HG02763 (cell line): ENCODE measurements around the gene RPS2.
"Not testable (repeated sequence)": the region's sequence is repeated elsewhere in the genome, so short reads cannot be mapped to it uniquely, and the experiment has no call there.

Source experiments
- ATAC-seq: cut with Tn5 transposase; IDR thresholded peaks from one replicate; pipeline ENCODE4 v1.9.1; 2021; ENCODE audit warnings: mild to moderate bottlenecking, moderate library complexity; ENCODE audit not compliant: unreplicated experiment

RPS2 gene

DNA sequence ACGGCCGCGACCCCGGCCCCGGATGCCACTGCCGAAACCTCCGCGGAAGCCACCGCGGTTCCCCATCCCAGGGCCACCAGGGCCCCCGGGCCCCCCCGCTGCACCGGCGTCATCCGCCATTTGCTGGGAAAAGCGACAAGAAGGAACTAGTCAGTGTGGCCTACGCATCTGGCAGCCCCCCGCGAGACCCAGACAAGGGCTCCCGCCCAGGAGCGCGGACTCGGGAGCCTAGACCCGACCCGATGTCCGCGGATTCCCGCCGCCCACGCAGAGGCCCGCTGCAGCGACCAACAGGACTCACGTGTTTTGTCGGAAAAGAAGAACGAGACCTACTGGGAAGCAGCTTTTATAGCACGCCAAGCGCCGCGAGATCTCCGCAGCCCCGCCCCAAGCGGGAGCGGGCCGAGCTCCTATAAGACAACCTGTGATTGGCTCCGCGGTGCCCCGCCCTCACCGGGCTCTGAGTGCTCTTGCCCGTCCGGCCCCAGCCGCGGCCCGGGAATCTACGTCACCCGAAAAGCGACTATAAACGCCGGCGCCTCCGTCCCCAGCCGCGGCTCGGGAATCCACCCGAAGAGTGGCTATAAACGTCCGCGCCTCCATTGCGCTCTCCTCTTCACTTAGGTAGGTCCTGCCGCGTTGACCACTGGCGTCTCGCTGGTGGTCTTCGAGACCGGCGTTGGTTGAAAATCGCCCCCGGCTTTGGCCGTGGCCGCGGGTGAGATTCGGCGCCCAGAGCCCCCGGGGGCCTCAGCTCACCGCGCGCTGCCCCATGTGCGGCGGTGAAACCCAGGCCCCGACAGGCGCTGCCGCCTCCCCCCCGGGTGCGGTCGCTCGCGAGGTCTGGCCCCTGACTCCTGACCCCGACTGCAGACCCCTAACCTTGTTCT lies at the start of gene RPS2:
RPS2 (minus strand) TSS at position 321 of the 890 bp plus-strand sequence; CDS start at position 120, 201 bp downstream.
- peak; percentile 73 for ATAC-seq

DNA sequence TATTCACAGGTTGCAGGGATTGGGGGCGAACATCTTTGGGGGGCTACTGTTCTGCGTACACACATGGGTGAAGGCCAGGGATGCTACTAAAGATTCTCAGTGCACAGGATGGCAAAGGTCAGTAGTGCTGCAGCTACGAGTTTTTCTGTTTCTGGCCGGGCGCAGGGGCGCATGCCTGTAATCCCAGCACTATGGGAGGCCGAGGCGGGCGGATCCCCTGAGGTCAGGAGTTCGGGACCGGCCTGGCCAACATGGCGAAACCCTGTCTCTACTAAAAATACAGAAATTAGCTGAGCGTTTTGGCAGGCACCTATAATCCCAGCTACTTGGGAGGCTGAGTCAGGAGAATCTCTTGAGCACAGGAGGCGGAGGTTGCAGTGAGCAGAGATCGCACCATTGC lies 48.9 kb upstream of the RPS2 start:
- no peak for ATAC-seq

DNA sequence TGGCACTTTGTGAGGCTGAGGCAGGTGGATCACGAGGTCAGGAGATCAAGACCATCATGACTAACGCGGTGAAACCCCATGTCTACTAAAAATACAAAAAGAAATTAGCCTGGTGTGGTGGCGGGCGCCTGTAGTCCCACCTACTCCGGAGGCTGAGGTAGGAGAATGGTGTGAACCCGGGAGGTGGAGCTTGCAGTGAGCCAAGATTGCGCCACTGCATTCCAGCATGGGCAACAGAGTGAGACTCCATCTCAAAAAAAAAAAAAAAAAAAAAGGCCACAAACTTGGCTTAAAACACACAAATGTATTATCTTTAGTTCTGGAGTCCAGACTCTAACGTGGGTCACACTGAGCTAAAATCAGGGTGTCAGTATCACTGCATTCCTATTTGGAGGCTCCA lies 47.1 kb upstream of the RPS2 start:
- ATAC-seq = not testable (repeated sequence)

DNA sequence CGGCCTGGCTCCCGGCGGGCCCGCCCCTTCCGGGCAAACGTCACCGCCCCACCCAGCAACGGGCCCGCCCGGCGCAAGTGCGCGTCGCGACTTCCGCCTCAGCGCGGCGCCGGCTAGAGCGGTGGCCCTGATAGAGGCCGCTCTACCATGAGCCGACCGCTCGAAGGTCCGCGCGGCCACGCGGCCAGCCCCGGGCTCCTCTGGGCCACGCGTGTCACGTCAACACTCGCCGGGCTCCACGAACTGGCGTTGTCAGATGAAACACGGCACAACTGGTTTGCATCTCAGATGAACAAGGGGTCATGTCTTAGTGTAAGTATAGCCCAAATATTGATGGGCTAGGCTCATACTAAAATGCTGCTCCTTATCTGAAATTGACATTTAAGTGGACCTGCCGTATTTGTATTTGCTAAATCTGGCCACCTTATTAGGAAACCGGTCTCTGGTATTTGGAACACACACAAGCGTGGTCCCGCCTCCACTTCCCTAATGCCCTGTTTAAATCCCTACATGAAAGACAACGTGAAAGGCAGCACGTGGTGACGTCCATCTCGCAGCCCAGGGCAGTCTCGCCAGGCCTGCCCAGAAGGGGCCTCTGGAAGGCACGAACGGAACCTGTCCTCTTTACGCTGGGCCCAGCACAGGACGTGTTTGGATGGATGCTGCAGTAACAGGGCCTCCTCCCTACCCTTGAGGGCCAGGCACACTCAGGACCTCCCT lies 45.3 kb upstream of the RPS2 start, which contains the start of gene ZNF598:
ZNF598 (minus strand) TSS at position 31 of the 720 bp plus-strand sequence.
- peak; percentile 87 for ATAC-seq

DNA sequence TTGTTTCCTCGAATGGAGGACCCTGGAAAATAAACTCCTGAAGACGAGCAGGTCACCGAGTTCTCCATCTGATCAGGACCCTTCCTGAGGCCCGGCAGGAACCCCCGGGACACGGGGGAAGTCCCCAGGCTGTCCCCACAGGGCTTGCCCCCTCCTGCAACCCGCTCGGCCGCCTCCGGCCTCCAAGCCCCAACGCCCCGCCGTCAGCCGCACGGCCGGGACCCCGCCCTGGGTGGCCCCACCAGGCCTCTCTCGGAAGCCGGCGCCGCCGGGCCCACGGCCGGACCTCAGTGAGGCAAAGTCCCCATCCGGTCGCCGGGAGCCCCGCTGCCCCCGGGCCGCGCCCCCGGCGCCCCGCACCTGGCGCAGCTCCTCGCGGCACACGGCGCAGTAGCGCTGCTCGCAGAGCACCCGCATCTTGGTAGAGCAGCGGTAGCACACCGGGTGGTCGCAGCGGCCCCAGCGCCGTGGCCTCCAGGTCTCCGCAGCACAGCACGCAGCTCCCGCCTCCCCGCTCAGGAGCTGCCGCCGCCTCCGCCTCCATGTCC lies 44.6 kb upstream of the RPS2 start:
- ATAC-seq = peak; percentile 34

DNA sequence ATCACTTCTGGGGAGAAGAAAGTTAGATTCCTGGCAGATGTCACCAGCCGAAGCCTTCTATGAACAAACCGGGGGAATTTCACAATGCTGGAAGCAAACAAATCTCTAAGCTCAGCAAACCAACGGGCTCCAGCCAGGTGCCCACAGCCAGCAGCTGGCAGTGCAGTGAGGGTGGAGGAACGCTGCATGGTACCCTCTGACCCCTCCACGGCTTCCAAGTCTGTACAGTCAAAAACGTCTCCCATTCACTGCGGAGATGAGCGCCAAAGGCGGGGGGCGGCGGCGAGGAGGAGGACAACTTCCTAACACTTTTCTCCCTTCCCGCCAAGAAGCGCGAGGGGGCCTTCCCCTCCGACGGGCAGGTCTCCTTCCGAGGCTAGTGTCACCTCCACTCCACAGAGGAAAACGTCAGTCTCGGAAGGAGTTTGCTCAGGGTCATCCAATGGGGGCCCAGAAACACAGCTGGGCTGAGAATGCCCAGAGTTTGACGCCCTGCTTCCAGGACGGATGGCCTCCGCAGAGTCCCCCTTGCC lies 44.1 kb upstream of the RPS2 start:
- peak; percentile 1 for ATAC-seq

DNA sequence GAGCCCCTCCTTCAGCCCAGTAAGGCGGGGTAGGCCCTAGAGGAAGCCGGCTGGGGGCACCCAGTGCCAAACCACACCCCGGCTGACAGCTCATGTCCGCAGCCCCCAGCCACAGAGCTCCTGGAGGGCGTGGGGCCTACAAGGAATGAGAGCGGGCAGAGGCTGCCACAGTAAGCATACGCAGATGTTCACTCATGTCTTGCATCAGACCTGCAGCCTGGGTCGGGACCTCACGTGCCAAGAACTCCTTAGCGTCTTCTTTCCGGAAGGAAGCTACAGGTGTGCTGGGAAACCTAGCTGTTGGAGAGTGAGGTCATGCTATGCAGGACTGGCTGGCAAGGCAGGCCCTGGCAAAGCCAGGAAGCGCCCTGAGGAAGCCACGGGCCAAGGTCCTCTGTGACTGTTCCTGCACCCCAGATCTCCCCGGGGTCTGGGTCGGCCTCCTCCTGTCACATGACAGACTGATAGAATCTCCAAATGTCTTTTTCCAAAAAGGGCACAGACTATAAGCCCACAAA lies 43.4 kb upstream of the RPS2 start:
- ATAC-seq = no peak

DNA sequence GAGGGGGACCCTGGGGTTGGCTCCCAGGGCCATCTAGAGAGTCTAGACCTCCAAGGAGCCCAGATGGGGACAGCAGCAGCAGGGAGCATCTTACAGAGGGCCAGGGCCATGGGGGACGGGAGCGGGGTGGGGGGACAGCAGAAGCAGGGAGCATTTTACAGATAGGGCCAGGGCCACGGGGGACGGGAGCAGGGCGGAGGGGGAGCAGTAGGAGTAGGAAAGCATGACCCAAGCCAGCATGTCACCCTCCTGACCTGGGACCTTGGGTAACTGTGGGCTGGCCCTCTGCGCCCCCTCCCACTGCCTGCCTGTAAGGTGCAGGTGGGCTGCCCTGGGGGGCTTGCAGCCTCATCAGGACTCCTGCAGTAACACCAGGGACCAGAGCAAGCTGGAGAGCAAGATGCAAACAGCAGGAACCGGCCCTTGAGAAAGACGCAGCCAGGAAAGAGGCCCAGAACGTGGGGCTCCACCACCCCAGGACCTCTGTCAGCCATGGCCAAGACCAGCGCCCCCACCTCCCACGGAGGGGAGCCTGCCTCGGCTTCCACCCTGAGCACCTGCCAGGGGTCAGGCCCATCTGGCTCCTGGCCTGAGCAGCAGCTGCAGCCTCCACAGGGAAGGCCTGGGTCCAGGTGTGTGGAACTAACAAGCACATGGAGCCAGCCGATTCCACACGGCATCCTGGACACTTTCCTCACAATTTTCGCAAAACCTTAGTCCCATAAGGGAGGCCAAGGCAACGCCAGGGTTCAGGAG lies 42.6 kb upstream of the RPS2 start:
- ATAC-seq = no peak

DNA sequence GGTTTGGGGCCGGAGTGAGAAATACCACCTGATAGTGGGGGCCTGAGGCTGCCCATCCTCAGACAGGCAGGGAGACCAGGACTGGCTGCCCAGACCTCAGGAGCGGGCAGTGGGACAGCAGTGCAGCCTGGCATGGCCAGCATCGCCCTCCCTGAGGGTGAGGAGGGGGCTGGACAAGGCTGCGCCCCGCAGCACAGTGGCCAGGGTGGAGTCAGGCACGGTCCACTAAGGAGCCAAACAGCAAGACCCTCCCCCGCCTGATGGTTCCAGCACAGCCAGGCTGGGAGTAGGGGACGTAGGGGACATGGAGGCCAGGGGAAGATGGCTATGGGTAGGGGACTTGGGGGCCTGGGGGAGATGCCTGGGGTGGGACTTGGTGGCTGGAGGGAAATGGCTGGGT lies 41.7 kb upstream of the RPS2 start:
- no peak for ATAC-seq

DNA sequence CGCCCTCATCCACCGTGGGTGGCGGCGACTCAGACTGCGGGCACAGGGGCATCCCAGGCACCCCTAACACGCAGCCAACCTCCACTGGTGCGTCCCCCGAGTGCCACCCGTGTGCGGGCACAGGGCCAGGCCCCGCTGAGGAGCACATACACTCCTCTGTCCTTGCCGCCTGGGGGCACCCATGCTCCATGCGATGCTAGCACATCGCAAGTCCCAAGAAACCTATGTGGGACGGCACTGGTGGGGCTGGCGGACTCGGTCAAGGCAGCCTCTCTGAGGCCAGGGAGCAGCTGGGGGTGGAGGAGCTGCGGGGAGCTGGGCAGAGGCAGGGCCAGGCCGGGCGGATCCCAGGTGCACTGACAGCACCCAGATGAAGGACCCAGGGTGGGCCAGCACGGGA lies 41.0 kb upstream of the RPS2 start:
- ATAC-seq = no peak

DNA sequence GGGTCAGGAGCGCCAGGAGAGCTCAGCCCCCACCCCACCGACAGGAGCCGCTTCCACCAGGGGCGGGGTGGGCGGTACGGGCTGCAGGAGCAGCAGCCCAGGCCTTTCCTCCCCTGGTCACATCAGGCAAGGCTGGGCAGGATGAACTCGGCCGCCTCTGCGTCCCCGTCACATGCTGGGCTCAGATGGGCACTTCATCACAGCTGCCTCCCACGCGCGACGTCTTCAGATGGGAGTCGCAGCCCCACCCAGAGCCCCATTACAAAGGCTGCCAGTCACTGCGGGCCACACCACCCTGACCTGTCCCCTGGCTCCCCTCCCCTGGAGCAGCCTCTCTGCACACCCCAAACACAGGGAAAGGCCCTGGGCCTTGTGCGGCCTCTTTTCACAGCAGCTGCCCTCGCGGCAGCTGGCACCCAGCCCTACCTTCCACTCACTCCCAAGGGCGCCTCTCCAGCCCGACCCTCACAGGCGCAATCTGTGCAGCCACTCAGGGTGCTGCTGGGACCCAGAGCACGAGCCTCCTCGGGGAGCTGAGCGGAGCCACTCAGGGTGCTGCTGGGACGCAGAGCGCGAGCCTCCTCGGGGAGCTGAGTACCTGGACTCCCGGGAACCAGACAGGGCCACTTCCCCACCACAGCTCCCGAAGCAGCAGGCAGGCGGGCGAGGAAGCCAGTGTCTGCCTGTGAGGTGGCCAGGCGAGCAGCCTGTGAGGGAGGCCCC lies 40.3 kb upstream of the RPS2 start:
- ATAC-seq = no peak

DNA sequence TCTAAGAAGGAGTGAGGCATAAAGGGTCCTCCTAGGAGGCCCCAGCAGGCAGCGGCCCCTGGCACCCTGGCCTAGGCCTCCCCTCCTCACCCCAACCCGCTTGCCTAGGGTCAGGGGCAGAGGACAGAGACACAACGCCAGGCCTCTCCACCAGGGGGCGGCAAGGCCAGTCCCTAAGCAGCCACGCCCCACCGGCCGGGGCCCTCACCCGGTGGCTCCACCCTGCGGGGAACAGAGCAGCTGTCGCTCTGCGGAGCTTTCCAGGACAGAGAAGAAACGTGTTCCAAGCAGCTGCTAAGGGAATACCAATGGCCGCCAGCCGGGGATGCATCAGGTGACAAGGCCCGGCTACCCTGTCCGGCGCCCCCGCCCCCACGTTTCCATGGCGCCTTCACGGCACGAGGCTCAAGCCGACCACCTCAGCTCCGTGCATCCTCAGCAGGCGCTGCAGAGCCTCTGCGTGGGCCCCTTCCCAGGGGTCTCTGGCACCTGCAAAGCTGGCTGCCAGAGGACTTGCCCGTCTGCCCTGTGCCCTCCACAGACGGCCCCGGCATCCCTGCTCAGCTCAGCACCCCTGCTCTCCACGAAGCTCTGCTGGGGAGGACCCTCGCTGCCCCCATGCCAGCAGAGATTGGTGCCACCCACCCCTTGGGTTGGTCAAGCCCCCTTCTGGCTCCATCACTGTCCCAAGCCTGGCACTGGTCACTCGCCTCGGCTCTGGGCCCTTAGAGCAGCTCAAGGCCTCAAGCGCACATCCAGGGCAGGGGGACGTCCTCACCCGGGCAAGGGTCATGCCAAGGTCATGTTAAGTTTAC lies 39.4 kb upstream of the RPS2 start:
- no peak for ATAC-seq

DNA sequence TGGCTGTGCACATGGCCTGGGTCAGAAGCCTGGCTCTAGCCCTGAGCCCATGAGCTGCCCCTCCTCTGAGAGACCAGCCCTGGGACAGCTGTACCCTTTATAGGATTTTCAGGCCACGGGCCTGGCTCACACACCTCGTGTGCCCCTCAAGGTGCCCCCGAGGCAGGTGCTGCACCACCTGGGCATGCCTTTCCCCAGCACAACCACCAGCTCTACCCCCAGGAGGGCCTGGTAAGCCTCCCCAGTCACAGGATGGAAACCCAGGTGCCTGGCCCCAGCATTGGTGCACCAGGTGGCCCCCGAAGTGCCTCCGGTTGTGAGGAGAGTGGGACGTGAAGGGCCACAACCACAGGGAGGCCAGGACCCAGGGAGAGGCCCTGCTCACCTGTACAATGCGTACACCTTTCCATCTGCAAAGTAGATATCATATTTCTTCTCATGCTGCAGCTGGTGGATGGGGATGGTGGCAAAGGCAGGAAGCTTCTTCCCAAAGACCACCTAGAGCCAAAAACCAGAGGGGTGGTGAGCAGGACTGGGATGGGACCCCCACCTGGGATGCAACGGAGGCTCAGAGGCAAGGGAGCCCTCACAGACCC lies 38.7 kb upstream of the RPS2 start:
- ATAC-seq = no peak

DNA sequence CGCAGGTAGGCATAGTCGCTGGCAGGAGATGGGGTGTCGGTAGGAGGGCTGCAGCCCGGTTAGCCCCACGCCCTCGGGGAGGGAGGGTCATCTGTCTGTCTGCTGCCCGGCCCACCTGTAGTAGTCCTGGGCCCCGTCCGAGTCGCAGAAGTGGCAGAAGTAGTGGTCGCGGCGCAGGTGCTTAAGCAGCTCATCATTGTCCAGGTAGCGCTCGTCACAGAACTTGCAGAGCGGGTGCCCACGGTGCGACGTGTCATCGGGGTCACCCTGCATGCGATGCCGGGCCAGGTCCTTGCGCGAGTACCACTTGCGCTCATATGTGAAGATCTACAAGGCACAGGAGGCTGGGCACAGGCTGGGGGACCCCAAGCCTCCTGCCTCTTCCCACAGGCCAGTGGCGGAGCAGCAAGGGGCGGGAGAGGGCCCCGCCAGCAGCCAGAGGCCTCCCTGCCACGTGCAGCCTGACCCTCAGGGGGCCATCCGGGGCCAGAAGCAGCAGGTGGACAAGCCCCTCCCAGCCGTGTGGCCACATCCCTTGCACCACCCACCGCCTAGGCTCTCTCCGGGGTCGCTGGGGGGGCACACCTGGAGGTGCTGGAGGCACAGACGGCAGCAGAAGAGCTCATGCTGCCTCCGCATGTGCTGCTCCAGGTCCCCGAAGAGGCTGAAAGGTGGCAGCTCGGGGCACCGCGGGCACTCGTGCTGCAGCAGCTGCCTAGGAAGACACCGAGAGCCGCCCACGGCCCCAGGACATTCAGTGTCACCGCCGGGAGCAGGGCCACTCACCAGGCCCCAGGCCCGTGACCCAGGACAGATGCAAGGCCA lies 38.0 kb upstream of the RPS2 start:
- ATAC-seq = no peak

DNA sequence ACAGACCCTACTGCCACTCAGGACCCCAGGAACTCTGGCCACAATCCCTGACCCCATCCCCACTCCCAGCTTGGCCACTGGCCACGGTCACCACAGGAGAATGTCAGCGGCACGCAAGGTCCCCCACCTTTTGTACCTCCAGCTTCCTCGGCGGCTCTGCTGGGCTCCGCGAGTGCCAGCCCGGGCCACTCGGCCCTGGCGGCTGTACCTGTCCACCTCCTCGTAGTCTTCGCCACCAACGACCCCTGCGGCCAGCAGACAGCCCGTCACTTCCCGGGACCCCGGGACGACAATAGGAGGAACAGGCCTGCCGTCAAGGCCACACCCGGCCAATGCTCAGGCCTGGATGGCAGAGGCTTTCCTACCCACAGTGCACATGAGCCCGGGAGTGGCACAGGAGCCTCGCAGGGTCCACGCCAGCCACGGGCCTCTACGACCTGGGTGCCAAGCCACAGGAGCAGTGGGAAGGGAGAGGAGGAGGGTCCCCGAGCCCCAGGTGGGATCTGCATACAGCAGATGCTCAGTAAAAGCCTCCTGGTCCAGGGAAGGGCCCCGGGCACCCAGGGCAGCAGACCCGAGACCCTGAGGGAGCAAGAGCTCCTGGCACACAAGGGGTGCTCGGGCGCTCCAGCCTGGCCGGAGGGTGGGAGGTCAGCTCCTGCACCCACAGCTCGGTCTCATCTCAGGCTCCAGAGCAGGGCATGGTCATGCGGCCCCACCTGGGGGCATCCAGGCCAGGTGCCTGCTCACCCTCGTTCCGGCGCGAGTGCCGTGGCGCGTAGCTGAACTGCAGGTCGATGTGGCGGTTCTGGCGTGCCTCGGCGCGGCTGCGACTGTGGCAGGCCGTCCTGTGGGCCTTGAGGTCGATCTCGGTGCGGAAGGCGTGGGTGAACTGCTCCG lies 37.1 kb upstream of the RPS2 start:
- ATAC-seq = no peak

DNA sequence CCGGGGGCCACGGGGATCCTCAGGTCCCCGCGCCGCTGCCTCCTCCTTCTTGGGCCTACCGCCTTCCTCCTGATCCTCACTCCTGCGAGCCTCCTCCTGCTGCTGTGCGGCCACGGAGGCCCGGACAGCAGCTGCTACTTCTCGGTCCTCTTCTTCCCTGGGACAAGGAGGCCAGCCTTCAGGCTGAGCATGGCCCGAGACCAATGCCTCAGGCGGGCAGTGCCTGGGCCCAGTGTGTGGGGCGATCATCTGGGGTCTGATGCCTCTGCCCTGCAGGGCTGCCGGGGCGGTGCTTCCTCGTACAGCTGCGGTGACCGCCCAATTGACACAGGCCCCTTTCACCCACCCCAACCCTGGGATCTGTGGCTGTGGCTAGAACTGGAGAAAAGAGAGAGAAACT lies 36.4 kb upstream of the RPS2 start:
- ATAC-seq = no peak
